Esophagus muscularis mucosa (tissue), 4 donors: ENCODE measurements around the gene TRMU. TPM values are rescaled to one million over a fixed set of nuclear protein-coding genes. Genes with fewer than 3 reads are reported as not detected.

Experiments used
- DNase-seq: peaks from one replicate; pipeline ENCODE4 v3.0.0-alpha.2; 2017; ENCODE audit errors: extremely low spot score
- H3K27ac ChIP-seq, 4 donors: fragments of 200-600 bp; sonication (generic); replicated peaks in 1 of 4; 1 replicate in 3 of 4; 2 replicates in 1 of 4; pipeline ENCODE4 v1.5.1; 2016 to 2019; ENCODE audit warnings: mild to moderate bottlenecking in 1 of 4
- H3K27me3 ChIP-seq, 4 donors: fragments of 200-600 bp; sonication (generic); one replicate each; pipeline versions ENCODE4 v1.5.1 to v1.6.0; 2016 to 2019
- H3K36me3 ChIP-seq, 4 donors: fragments of 200-600 bp; sonication (generic); one replicate each; pipeline ENCODE4 v1.5.1; 2016 to 2019
- H3K4me1 ChIP-seq, 4 donors: fragments of 200-600 bp; sonication (generic); one replicate each; pipeline ENCODE4 v1.5.1; 2016 to 2019
- H3K4me3 ChIP-seq, 4 donors: fragments of 200-600 bp; sonication (generic); 1 replicate in 2 of 4; 2 replicates in 2 of 4; pipeline ENCODE4 v1.5.1; 2016 to 2019; ENCODE audit warnings: mild to moderate bottlenecking in 4 of 4, moderate library complexity in 1 of 4
- H3K9me3 ChIP-seq, 4 donors: fragments of 200-600 bp; sonication (generic); 1 replicate in 3 of 4; 2 replicates in 1 of 4; pipeline ENCODE4 v1.5.1; 2016 to 2019
- EP300 ChIP-seq: sonication (generic); formaldehyde crosslinking; IDR thresholded peaks from one replicate; pipeline ENCODE4 v1.6.1; 2017; ENCODE audit warnings: antibody characterized with exemption
- POLR2A ChIP-seq: fragments of 450-650 bp; IDR thresholded peaks from one replicate; pipeline ENCODE4 v1.6.1; 2017; ENCODE audit warnings: antibody characterized with exemption, moderate library complexity, mild to moderate bottlenecking, low read depth
- POLR2AphosphoS5 ChIP-seq, 2 donors: sonication (generic); formaldehyde crosslinking; IDR thresholded peaks; one replicate each; pipeline ENCODE4 v1.6.1; 2017; ENCODE audit warnings: antibody characterized with exemption in 2 of 2
- WGBS: methylation state at CpG from one replicate; pipeline ENCODE4 v1.1.5; 2018; 5-methylcytosine and 5-hydroxymethylcytosine counted together
- intact Hi-C: fragments of 100-400 bp; cut with DNase I; formaldehyde crosslinking; loops from one replicate; pipeline ENCODE4 v1.15.1; 2023
- total RNA-seq, 4 donors: library from RNA; depleted of rRNA; stranded (reverse); fragments of >200 nt; gene quantifications; one replicate each; pipeline versions ENCODE4 v1.1.0 to v1.2.1, GENCODE V29; 2016
- TF ChIP-seq, protein P1 (sequence below), 3 experiments: fragments of 200-600 bp in 2 of 3; fragments of 450-650 bp in 1 of 3; sonication (generic) in 2 of 3; IDR thresholded peaks; one replicate each; pipeline ENCODE4 v1.5.1; 2017 to 2019; ENCODE audit warnings: antibody characterized with exemption in 3 of 3, mild to moderate bottlenecking in 2 of 3, moderate library complexity in 1 of 3

Gene TRMU
- total RNA-seq, 4 donors from 2014 or later, result 18.1 to 23.6 (median 20.6) TPM

DNA sequence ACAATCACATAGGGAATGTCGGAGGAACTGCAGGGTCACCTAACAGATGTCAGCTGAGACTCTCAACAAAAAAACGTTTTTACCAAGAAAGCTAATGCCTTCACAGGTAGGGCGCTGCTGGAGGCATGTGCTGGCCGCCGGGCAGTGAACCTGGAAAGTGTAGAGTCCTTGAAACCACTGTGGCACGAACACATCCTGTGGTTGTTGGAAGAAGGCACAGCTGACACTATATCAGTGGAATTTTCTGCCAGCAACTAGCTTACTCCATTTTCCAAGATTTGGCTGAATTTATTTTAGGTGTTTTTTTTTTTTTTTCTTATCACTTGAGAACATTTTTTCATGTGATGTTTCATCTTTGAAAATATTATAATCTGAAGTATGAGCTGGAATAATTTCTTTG is 14.2 kb downstream of the TRMU start:
- peaks cover 0 to 42% (median 8%) of the 10 kb centered on the region in 4 donors for H3K4me1 ChIP-seq
- H3K4me3 ChIP-seq, result no peak overlapping the region
- WGBS, result 72% methylated on average over 6 of the region's 6 CpGs
- no peaks in the 10 kb centered on the region for H3K27me3 ChIP-seq
- no peak for TF ChIP-seq POLR2A
- no peak for TF ChIP-seq POLR2AphosphoS5 (IDR thresholded peaks at IDR 0.05)
- TF ChIP-seq EP300, result no peak
- TF ChIP-seq, protein P1, sequence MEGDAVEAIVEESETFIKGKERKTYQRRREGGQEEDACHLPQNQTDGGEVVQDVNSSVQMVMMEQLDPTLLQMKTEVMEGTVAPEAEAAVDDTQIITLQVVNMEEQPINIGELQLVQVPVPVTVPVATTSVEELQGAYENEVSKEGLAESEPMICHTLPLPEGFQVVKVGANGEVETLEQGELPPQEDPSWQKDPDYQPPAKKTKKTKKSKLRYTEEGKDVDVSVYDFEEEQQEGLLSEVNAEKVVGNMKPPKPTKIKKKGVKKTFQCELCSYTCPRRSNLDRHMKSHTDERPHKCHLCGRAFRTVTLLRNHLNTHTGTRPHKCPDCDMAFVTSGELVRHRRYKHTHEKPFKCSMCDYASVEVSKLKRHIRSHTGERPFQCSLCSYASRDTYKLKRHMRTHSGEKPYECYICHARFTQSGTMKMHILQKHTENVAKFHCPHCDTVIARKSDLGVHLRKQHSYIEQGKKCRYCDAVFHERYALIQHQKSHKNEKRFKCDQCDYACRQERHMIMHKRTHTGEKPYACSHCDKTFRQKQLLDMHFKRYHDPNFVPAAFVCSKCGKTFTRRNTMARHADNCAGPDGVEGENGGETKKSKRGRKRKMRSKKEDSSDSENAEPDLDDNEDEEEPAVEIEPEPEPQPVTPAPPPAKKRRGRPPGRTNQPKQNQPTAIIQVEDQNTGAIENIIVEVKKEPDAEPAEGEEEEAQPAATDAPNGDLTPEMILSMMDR (IDR thresholded peaks at IDR 0.05), result no peak
- H3K36me3 ChIP-seq, result peaks cover 79 to 99% (median 98%) of the 10 kb centered on the region in 4 donors
- DNase-seq, result no peak
- no peak overlapping the region for H3K27ac ChIP-seq
- H3K9me3 ChIP-seq, result no peaks in the 10 kb centered on the region
- intact Hi-C loops, result no loop called here

- intact Hi-C loops, result no loop called here
- H3K9me3 ChIP-seq, result no peaks in the 10 kb centered on the region
- H3K36me3 ChIP-seq, result peaks cover 76 to 99% (median 98%) of the 10 kb centered on the region in 4 donors
- no peak for DNase-seq
- H3K27me3 ChIP-seq, result no peaks in the 10 kb centered on the region
- WGBS, result 60% methylated on average over 7 of the region's 7 CpGs
- H3K27ac ChIP-seq, result no peak overlapping the region
- TF ChIP-seq EP300, result no peak
- TF ChIP-seq POLR2A, result no peak
- TF ChIP-seq, protein P1 (IDR thresholded peaks at IDR 0.05), result no peak
- TF ChIP-seq POLR2AphosphoS5 (IDR thresholded peaks at IDR 0.05), result no peak
- H3K4me1 ChIP-seq, result peaks cover 0 to 42% (median 8%) of the 10 kb centered on the region in 4 donors
- H3K4me3 ChIP-seq, result no peak overlapping the region
Measured at GRCh38 chr22:46350121-46350520, 14.6 kb downstream of the TRMU start.

DNA sequence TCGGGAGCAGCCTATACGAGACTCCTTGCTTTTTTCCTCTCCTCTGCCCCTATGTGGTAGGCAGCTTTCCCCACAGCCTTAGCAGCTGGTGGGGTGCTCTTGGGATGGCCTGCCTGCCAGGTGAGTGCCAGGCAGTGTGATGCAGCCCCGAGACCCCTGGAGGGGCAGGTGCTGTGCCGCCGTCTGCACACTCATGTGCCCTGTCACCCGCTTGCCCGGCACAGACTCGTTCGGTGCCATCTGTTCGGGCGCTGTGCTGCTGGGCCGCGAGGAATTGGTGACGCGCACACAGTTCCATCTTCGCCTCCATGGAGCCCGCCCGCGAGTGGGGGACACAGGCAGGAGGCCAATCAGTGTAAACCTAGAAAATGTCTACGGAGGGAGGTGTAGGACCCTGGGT is 15.1 kb downstream of the TRMU start:
- Histone ChIP-seq H3K4me3 (no peak overlapping the region), H3K9me3 (no peaks in the 10 kb centered on the region), H3K36me3 (peaks cover 76 to 99% (median 98%) of the 10 kb centered on the region in 4 donors), H3K4me1 (peaks cover 0 to 46% (median 9%) of the 10 kb centered on the region in 4 donors), H3K27ac (no peak overlapping the region), H3K27me3 (no peaks in the 10 kb centered on the region)
- DNase-seq, result no peak
- WGBS, result 91% methylated on average over 13 of the region's 20 CpGs
- no peak for TF ChIP-seq POLR2A
- no peak for TF ChIP-seq EP300
- TF ChIP-seq, protein P1 (IDR thresholded peaks at IDR 0.05), result no peak
- TF ChIP-seq POLR2AphosphoS5 (IDR thresholded peaks at IDR 0.05), result no peak
- intact Hi-C loops, result no loop called here

DNA sequence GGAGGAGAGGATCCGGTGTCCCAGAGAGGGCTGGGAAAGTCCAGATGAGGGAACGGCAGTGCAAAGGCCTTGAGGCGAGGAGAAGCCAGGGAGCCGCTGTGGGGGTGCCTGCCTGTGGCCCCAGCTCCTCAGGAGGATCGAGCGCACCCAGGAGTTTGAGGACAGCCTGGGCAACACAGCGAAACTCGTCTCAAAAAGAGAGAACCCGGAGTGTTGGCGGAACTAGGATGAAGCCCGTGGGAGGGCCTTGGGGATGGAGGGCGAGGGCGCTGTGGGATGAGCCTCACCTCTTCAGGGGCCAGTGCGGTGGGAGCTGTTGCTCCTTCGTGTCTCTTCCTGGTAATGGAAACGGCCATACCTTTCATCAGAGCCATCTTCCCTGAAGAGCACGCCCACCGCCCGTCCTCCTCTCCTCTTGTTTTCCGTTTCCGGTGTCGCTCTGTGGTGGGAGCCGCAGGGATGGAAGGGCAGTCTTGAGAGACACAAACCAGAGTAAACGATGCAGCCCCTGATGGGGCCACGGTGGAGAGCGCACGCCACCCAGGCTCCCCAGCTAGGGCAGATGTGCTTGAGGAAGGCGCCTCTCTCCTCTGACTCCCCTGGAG is 15.7 kb downstream of the TRMU start:
- intact Hi-C loops, result no loop called here
- Histone ChIP-seq H3K36me3 (peaks cover 73 to 99% (median 98%) of the 10 kb centered on the region in 4 donors), H3K4me1 (peaks cover 0 to 44% (median 10%) of the 10 kb centered on the region in 4 donors), H3K9me3 (no peaks in the 10 kb centered on the region), H3K27ac (no peak overlapping the region), H3K27me3 (no peaks in the 10 kb centered on the region), H3K4me3 (no peak overlapping the region)
- DNase-seq, result no peak
- TF ChIP-seq, protein P1 (IDR thresholded peaks at IDR 0.05), result no peak
- TF ChIP-seq POLR2AphosphoS5 (IDR thresholded peaks at IDR 0.05) (no peak), POLR2A (no peak), EP300 (no peak)
- WGBS, result 90% methylated on average over 28 of the region's 28 CpGs
